OCI-LY7 (cell line): Measurements from ENCODE around the gene LRRC63. TPM values are rescaled to one million over a fixed set of nuclear protein-coding genes. Genes with fewer than 3 reads are reported as not detected.
A peak's percentile ranks its signal among the peaks of the same experiment; 100 is the strongest.

Source experiments
- BruUV-seq: library from RNA; stranded (reverse); fragments of 400-500 nt; replicated peaks from 2 replicates; lab custom pipeline; 2021; lab: Mats Ljungman, UMichigan
- CTCF ChIA-PET: fragments of 300-600 bp; sonication (Branson Sonifier 250); formaldehyde crosslinking; loops from one replicate; lab custom pipeline; 2022; ENCODE audit warnings: antibody characterized with exemption; ENCODE audit not compliant: unreplicated experiment; lab: Charles Lee
- POLR2A ChIA-PET: fragments of 300-600 bp; sonication (Branson Sonifier 250); formaldehyde crosslinking; loops from one replicate; lab custom pipeline; 2022; ENCODE audit warnings: antibody characterized with exemption; lab: Charles Lee
- DNase-seq: peaks from one replicate; pipeline ENCODE4 v3.0.0-alpha.2; 2015; ENCODE audit warnings: low spot score
- H2AFZ ChIP-seq: fragments of 200-600 bp; sonication (generic), shearing (Covaris generic); 2 replicates; pipeline ENCODE4 v1.6.1; 2014; ENCODE audit warnings: mild to moderate bottlenecking, antibody characterized with exemption, low read length, moderate library complexity
- H3K27ac ChIP-seq: fragments of 200-600 bp; sonication (generic); 2 replicates; pipeline ENCODE4 v1.5.1; 2014; ENCODE audit warnings: mixed run types, low read depth, mild to moderate bottlenecking, moderate library complexity, low read length, inconsistent platforms; ENCODE audit not compliant: poor library complexity, severe bottlenecking
- H3K36me3 ChIP-seq: fragments of 200-600 bp; sonication (generic); 2 replicates; pipeline ENCODE4 v1.6.1; 2014; ENCODE audit warnings: mild to moderate bottlenecking, antibody characterized with exemption, low read length, moderate library complexity, mixed read lengths; ENCODE audit not compliant: insufficient read depth
- H3K4me1 ChIP-seq: fragments of 200-600 bp; sonication (generic); 2 replicates; pipeline ENCODE4 v1.5.1; 2014; ENCODE audit warnings: mild to moderate bottlenecking, low read length; ENCODE audit not compliant: insufficient read depth, poor library complexity, severe bottlenecking
- H3K4me2 ChIP-seq: fragments of 200-600 bp; sonication (generic); 2 replicates; pipeline ENCODE4 v1.6.1; 2014; ENCODE audit warnings: mild to moderate bottlenecking, low read length
- H3K4me3 ChIP-seq: fragments of 200-600 bp; sonication (generic); 2 replicates; pipeline ENCODE4 v1.5.1; 2014; ENCODE audit warnings: mild to moderate bottlenecking, low read depth, low read length; ENCODE audit not compliant: poor library complexity, severe bottlenecking
- H3K79me2 ChIP-seq: fragments of 200-600 bp; sonication (generic); 2 replicates; pipeline ENCODE4 v1.6.1; 2016; ENCODE audit warnings: low read depth, mild to moderate bottlenecking, low read length, moderate library complexity, mixed read lengths; ENCODE audit not compliant: insufficient read depth
- H3K9me2 ChIP-seq: fragments of 200-600 bp; sonication (generic); 2 replicates; pipeline ENCODE4 v1.6.1; 2016; ENCODE audit warnings: mild to moderate bottlenecking, low read length, mixed read lengths; ENCODE audit not compliant: insufficient read depth
- H3K9me3 ChIP-seq: fragments of 200-600 bp; sonication (generic); 2 replicates; pipeline ENCODE4 v1.6.1; 2014; ENCODE audit warnings: mild to moderate bottlenecking, mixed run types, low read length, mixed read lengths
- H4K20me1 ChIP-seq: fragments of 200-600 bp; sonication (generic); 2 replicates; pipeline ENCODE4 v1.6.1; 2014; ENCODE audit warnings: mild to moderate bottlenecking, antibody characterized with exemption, low read length, moderate library complexity, mixed read lengths; ENCODE audit not compliant: insufficient read depth
- CTCF ChIP-seq: fragments of 200-600 bp; sonication (generic); conservative IDR thresholded peaks from 2 replicates; pipeline ENCODE4 v1.5.1; 2014; ENCODE audit warnings: mild to moderate bottlenecking, antibody characterized with exemption, low read length, moderate library complexity, mixed read lengths
- EZH2phosphoT487 ChIP-seq: fragments of 200-600 bp; sonication (generic); IDR thresholded peaks from 2 replicates; pipeline ENCODE4 v1.6.1; 2018; ENCODE audit warnings: low read depth, borderline replicate concordance, mild to moderate bottlenecking, mixed run types, antibody characterized with exemption, low read length, moderate library complexity, mixed read lengths
- intact Hi-C: fragments of 100-400 bp; cut with micrococcal nuclease; formaldehyde crosslinking; loops from one replicate; pipeline ENCODE4 v1.10.0; 2022; ENCODE audit not compliant: unreplicated experiment
- total RNA-seq, 2 experiments: library from RNA; depleted of rRNA in 1 of 2; stranded (reverse); fragments of >200 nt in 1 of 2; shearing (Covaris generic) in 1 of 2; gene quantifications; 2 replicates each; pipeline ENCODE4 v1.2.3, GENCODE V29; 2014 to 2022

LRRC63 gene
- total RNA-seq, 2 experiments from 2014 or later, result not detected

- intact Hi-C loops, result no loop called here
Measured at GRCh38 chr13:46170687-46171086, 41.0 kb upstream of the LRRC63 start.

GRCh38 chr13:46171217-46171616 is 40.5 kb upstream of the LRRC63 start:
- Histone ChIP-seq H2AFZ (no peak overlapping the region), H3K27ac (peak overlapping the region; percentile 92), H3K79me2 (peaks cover 100% of the 10 kb centered on the region), H4K20me1 (peaks cover 98% of the 10 kb centered on the region), H3K9me3 (no peaks in the 10 kb centered on the region), H3K36me3 (peaks cover 94% of the 10 kb centered on the region), H3K4me3 (peak overlapping the region; percentile 50), H3K4me1 (peaks cover 100% of the 10 kb centered on the region), H3K4me2 (peak overlapping the region; percentile 89), H3K9me2 (no peaks in the 10 kb centered on the region)
- POLR2A ChIA-PET, result interaction anchor here (0.5 to 4.5 kb wide), 7 partner anchors 10 to 567 kb away, joined by 3 to 37 read pairs (median 6); partner anchors contain the start of gene LCP1
- no peak for TF ChIP-seq CTCF
- TF ChIP-seq EZH2phosphoT487, result no peak
- CTCF ChIA-PET, result no interaction called here
- no peak for DNase-seq
- intact Hi-C loops, result no loop called here
- BruUV-seq, result no TSS peak

More at GRCh38 chr13:46170687-46171086, 41.0 kb upstream of the LRRC63 start:
- POLR2A ChIA-PET, result interaction anchor here (0.6 to 4.5 kb wide), 6 partner anchors 9 to 75 kb away, joined by 3 to 37 read pairs (median 6); partner anchors contain the start of gene LCP1
- peaks cover 100% of the 10 kb centered on the region for H3K4me1 ChIP-seq
- peaks cover 90% of the 10 kb centered on the region for H3K36me3 ChIP-seq
- H3K4me2 ChIP-seq, result peak overlapping the region; percentile 89
- H3K9me3 ChIP-seq, result no peaks in the 10 kb centered on the region
- H3K27ac ChIP-seq, result peak overlapping the region; percentile 92
- no TSS peak for BruUV-seq
- no peak overlapping the region for H2AFZ ChIP-seq
- H4K20me1 ChIP-seq, result peaks cover 97% of the 10 kb centered on the region
- H3K4me3 ChIP-seq, result peak overlapping the region; percentile 50
- TF ChIP-seq CTCF (peak; percentile 58), EZH2phosphoT487 (no peak)
- CTCF ChIA-PET, result interaction anchor here (0.8 kb wide), 1 partner anchor 45 kb away, joined by 3 read pairs; no protein-coding TSS in a partner anchor
- H3K79me2 ChIP-seq, result peaks cover 100% of the 10 kb centered on the region
- no peaks in the 10 kb centered on the region for H3K9me2 ChIP-seq
- DNase-seq, result peak; percentile 47

- Histone ChIP-seq H3K4me2 (peak overlapping the region; percentile 89), H3K79me2 (peaks cover 100% of the 10 kb centered on the region), H3K4me3 (peak overlapping the region; percentile 50), H3K9me3 (no peaks in the 10 kb centered on the region), H3K9me2 (no peaks in the 10 kb centered on the region), H3K27ac (peak overlapping the region; percentile 92), H3K36me3 (peaks cover 94% of the 10 kb centered on the region), H2AFZ (no peak overlapping the region), H3K4me1 (peaks cover 100% of the 10 kb centered on the region), H4K20me1 (peaks cover 99% of the 10 kb centered on the region)
- BruUV-seq, result no TSS peak
- CTCF ChIA-PET, result no interaction called here
- intact Hi-C loops, result no loop called here
- POLR2A ChIA-PET, result interaction anchor here (0.5 to 4.5 kb wide), 6 partner anchors 9 to 567 kb away, joined by 3 to 37 read pairs (median 3); partner anchors contain the start of gene LCP1
- DNase-seq, result no peak
- TF ChIP-seq CTCF (no peak), EZH2phosphoT487 (no peak)
Measured at GRCh38 chr13:46171739-46172138, 40.0 kb upstream of the LRRC63 start.
